DND-41 (cell line): ENCODE results near the gene DUSP6.

Experiments used
- EZH2 ChIP-seq: IDR thresholded peaks from 3 replicates; pipeline ENCODE4 v1.6.1; 2012; ENCODE audit warnings: borderline replicate concordance, low read depth, mild to moderate bottlenecking, moderate library complexity, low read length, inconsistent platforms; ENCODE audit not compliant: severe bottlenecking
- TF ChIP-seq, protein P1 (sequence below): IDR thresholded peaks from 2 replicates; pipeline ENCODE4 v1.5.1; 2012; ENCODE audit warnings: borderline replicate concordance, low read length, moderate library complexity, mild to moderate bottlenecking; ENCODE audit not compliant: poor library complexity, severe bottlenecking; ENCODE audit errors: extremely low read depth

DNA sequence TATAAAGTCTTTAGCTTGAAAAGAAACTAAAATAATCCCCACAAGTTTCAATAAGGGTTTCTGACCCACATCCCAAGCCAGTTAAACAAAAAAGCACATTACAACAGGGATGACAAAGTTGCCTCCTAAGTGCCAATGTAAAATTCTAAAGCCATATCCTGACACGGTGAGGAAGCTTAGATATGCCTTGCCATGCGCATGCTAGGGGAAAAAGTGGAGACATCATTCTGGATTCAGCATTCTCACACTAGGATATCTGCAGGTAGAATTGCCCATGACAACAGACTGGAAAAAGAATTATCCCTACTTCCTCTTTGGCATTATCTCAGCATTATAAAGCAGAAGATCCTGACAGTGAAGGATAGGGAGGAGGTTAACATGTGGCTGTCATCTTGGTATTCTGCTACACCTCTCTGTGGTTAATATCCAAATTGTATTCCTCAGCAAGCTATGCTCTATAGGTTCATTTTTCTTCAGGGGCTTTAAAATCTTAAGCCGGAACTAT is 4.9 kb downstream of the DUSP6 start:
- TF ChIP-seq, protein P1, sequence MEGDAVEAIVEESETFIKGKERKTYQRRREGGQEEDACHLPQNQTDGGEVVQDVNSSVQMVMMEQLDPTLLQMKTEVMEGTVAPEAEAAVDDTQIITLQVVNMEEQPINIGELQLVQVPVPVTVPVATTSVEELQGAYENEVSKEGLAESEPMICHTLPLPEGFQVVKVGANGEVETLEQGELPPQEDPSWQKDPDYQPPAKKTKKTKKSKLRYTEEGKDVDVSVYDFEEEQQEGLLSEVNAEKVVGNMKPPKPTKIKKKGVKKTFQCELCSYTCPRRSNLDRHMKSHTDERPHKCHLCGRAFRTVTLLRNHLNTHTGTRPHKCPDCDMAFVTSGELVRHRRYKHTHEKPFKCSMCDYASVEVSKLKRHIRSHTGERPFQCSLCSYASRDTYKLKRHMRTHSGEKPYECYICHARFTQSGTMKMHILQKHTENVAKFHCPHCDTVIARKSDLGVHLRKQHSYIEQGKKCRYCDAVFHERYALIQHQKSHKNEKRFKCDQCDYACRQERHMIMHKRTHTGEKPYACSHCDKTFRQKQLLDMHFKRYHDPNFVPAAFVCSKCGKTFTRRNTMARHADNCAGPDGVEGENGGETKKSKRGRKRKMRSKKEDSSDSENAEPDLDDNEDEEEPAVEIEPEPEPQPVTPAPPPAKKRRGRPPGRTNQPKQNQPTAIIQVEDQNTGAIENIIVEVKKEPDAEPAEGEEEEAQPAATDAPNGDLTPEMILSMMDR = no peak
- TF ChIP-seq EZH2 = no peak
